ENCODE data around the gene LRRC31.

Gene LRRC31

DNA sequence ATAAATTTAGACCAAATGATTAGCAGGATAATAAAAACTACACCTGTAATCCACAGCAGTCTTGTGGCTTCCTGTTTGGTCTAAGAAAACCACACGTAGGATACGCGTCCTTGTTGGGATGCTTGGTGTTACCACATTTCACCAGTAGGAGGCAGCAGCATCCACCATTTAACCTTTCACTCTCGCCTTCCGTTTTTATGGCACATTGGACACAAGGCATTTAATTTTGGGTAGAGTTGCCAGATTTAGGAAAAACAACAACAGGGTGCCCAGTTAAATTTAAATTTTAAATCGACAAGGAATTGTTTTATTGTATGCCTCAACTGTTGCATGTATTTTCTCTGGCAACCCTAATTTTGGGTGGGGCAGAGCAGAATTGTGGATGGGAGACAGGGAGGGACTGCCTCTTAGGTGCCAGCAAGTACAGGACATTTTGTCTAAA is 6.3 kb downstream of the LRRC31 start:
- peak; percentile 42 for DNase-seq (ENCODE audit: low read depth, low spot score)

DNA sequence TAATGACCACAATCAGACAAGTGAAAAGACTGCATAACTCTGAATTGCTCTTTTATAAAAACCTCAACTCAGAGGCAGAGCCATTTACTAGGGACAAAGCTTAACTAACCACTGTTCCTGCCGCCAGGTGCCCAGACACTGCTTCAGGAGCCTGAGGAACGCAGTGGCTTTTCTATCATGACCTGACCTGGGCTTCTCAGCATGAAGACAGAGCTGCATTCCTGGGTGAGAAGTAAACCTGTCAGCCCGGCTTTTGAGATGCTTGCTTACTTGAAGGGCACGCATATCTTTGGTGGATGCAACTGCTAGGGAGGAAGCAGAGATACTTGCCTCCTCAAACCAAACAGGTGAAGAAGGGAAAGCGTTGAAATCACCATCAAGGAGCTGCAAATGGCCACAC is 7.9 kb downstream of the LRRC31 start:
- peak; percentile 28 for DNase-seq (ENCODE audit: low read depth, low spot score)

DNA sequence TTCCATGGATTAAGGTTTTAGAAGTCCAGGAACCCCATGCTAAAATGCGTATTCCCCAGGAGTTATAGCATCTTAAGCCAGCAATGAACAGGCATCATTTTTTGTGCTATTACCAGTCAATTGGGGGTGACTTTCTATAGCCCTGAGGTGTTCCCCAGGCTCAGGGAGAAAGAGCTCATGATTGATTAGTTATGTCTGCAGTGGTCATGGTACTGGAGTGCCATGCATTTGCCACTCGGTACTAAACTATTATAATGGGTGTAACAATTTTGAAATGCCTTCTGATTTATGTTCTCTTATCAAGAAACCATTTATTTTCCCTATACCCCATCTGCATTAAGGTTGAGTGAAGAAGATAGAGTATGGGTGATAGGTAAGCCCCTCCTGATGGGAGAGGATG is 11.9 kb downstream of the LRRC31 start:
- no peak for DNase-seq (ENCODE audit: low read depth, low spot score)

DNA sequence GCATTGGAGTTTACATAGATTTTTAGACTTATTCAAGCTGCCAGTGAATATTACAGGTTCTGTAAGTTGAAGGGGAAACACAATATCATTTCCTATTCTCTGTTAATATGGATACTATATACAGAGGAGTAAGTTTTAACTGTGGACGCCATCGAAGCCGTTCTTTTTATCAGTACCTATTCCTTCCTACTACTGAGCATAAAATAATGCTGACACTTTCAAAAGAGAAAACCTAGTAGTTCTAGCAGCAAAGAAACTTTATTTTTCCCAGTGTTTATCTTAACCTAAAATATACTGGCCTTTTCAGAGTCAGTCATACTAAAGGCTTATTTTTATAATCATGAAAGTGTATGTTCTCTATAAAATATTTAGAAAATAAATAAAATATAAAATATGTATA is 14.2 kb downstream of the LRRC31 start:
- DNase-seq (ENCODE audit: low read depth, low spot score): no peak

DNA sequence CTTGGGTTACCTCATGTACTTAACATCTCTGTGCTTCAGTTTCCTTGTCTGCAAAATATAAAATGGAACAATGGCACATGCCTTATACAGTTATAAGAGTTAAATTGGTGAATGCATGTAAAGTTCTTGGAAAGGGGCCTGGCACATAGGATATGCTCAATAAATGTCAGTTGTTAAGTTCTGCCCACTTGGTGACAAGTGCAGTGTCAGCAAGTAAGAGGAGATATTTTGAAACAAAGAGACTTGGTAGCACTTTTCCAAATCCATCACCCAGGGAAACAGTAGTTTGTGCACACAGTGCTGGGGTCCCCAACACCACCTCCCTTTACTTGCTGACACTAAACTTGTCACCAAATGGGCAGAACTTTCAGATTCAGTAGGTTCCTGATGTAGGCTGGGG is 19.1 kb downstream of the LRRC31 start:
- no peak for DNase-seq (ENCODE audit: low read depth, low spot score)

DNA sequence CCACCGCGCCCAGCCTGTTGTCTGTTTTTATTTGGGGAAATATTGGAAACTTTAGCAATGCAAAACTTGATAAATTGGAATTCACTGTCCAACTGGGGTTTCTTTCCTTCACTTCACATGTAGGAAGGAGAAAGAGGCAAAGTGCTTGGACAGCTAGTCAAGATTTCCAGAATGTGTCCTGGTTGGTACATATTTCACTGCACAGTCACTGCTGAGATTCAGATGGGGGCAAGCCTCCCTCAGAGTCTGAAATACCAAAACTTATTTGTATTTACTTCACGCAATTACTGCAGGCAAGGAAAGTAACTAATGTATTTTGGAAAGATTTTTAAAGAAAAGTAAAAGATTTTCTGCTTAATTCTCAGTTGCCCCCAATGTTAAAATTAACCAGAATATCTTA is 21.0 kb downstream of the LRRC31 start:
- no peak for DNase-seq (ENCODE audit: low read depth, low spot score)

DNA sequence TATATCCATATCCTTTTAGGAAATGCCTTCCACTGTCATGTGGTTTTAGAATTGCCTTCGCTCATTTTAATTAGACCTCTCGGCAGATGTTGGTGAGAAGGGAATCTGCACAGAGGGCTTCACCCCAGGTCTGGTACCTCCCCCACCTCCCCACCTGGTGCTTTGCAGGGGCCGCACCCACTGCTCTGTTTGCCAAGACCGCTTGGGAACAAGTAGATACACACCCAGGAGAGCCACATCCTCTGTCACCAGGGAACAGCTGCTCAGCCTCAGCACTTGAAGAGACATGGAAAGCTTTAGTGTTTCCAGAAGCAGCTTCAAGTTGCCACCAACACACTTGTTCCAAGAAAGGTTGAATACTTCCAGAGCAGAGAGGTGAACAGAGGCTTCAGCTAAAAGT is 21.8 kb downstream of the LRRC31 start:
- DNase-seq (ENCODE audit: low read depth, low spot score): no peak

DNA sequence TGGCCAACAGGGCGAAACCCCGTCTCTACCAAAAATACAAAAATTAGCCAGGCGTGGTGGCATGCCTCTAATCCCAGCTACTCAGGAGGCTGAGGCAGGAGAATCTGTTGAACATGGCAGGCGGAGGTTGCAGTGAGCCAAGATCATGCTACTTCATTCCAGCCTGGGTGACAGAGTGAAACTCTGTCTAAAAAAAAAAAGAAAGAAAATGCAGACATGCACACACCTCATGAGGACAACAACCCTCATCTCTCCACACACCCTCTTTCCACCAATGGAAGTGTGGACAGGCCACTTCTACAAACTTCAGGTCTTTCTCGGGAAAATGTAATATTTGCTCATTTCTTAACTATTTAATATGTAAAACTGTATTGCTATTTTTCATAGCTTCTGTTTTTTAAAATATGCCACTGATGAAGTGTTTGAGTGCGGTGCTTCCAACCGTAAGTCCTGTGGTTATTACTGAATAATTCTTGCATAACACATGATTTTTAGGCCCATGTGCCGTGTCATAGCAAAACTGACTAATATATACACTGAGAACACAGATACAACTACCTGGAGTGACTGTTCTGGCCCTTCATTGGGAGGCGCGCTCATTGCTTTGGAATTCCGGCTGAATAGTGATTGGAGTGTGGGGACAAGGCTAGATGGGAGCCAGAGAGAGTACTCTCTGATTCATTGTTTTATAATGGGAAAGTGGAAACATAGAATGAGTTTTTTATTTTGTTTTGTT is 23.1 kb downstream of the LRRC31 start:
- no peak for DNase-seq (ENCODE audit: low read depth, low spot score)

DNA sequence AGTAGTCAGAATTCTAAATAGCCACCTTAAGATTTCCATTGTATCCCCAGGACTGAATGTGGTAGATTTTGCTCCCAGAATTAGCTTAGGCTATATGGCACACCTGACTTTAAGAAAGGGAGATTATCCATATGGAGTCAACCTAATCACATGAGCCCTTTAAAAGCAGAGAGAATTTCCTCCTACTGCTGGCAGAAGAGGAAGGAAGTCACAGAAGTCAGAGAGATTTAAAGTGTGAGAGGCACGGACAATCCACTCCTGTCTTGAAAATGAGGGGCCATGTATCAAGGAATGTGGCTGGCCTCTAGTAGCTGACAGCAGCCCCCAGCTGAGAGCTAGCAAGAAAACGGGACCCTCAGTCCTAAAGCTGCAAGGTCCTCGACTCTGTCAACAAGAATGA is 26.8 kb downstream of the LRRC31 start:
- DNase-seq (ENCODE audit: low read depth, low spot score): no peak

DNA sequence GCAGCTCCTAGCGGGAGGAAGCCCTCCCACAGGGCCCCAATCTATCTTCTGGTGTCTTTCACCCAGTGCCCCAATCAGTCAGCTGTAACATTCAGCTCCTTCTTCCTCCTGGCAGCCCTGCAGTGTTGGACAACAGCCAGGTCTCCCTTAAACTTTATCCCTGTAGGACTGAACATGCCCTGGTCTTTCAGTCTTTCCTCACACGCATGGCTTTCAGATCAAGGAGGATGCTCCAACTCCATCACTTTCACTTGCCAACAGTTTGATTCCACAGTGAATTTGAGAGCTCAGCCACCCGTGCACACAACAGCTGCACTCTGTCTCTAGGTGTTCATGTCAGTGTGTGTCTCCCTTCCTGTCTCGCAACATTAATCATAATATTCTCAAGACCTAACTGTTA is 28.6 kb downstream of the LRRC31 start:
- no peak for DNase-seq (ENCODE audit: low read depth, low spot score)

DNA sequence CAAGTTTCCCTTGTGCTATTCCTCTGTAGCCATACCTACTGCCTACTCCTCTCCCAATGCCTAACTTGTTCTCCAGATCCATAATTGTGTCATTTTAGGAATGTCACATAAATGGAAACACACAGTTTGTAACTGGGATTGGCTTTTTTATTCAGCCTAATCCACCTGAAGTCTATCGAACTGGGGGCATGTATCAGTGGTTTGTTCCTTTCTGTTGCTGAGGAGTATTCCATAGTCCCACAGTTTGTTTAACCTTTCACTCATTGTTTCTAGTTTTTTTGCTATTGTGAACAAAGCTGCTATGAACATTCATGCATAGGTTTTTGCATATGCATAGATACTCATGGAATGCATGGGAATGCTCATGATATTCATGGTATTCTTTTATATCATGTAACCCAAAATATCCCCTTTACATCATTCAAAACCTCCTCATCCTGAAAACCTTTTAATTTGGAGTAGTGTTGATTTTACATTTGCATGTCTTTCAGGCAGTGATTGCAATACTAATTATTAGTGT is 31.2 kb downstream of the LRRC31 start:
- DNase-seq (ENCODE audit: low read depth, low spot score): no peak

DNA sequence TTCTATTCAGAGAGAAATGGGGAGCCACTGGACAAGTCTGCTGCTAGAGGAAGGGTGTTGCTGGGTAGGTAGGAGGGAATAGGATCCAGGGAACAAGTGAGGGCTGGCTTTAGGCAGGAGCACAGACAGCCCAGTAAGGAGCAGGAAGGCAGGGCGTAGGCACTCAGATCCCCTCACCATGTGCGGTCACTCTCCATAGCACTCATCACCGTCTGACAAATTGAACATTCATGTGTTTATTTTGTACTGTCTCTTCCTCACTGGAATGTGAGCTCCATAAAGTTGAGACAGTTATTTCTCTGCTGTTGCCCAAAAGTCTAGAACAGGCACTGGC is 32.8 kb downstream of the LRRC31 start:
- no peak for DNase-seq (ENCODE audit: low read depth, low spot score)

DNA sequence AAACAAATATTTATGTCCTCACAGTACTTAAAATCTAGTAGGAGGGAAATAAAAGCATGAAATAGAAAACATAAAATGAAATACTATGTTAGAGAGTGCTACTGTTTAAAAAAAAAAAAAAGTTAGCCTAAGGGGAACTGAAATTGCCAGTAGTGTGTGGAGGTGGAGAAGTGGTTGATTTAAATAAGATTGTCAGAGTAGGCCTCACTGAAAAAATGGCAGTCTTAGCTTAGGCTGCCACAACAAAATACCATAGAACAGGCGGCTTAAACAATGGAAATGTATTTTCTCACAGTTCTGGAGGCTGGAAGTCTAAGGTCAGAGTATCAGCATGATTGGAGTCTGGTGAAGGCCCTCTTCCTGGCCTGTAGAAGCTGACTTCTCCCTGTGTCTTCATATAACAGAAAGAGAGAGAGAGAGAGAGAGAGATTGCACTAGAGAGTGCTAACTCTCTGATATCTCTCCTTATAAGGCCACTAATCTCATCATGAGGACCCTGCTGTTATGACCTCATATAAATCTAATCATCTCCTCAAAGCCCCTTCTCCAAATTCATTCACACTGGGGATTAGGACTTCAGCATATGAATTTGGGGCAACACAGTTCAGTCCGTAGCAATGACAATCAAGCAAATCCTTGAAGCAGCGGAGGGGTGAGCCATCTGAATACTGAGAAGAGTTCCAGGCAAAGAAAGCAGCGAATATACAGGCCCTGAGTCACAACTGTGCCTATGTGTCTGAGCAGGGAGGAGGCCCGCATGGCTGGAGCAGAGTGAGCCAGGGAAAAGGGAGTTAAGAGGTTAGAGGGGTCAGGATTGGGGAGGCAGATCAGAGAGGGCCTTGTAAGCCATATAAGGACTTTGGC is 33.4 kb downstream of the LRRC31 start:
- DNase-seq (ENCODE audit: low read depth, low spot score): no peak

DNA sequence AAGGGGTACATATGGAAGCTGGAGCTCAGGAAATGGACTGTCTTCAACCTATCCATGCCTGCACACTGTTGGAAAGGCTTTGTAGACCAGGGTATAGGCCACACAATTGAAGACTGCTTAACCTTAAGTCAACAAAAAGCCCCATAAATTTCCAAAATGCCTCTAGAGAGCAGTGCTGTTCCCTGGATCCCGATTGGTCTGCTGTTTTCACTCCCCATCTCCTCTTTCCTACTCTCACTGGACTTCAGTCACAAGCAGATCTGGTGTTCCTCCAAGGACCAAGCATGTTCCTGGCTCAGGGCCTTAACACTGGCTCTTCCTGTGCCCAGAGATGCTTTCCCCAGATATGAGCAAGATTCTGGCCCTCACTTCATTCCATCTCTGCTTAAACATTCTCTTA is 34.2 kb downstream of the LRRC31 start:
- DNase-seq (ENCODE audit: low read depth, low spot score): no peak

DNA sequence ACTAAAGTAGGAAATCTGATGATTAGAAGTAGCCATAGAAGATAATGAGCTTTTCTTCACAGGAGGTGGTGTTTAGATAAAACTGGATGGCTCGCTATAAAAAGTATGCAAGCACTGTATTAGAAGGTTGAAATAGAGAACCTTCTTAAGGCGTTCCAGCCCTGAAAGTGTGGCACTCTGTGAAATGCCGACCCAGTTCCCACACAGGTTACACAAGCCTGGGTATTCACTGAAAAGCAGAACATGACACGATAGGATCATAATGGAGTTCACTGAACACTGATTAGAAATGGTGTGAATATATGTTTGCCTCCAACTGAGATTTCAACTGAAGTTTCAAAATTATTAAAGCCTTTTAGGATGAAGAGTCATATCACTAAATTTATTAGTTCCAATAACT is 42.0 kb downstream of the LRRC31 start:
- no peak for DNase-seq (ENCODE audit: low read depth, low spot score)

DNA sequence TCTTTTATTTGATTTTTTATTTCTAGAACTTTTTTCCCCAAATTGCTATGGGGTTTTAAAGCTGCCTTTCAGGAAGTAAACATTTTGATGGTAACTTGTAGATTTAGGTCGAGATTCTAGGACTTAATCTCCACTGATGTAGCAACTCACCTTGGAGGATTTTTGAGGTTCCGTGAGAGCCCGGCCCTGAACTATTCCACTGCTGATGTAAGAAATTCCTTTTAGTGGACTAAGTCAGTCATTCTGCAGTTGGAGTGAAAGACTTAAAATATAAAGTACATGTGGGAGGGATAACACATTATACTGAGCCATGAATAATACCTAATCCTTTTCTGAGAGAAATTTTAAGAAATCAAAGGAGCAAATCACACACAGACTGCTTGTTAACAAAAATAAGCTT is 44.4 kb downstream of the LRRC31 start:
- no peak for DNase-seq (ENCODE audit: low read depth, low spot score)

DNA sequence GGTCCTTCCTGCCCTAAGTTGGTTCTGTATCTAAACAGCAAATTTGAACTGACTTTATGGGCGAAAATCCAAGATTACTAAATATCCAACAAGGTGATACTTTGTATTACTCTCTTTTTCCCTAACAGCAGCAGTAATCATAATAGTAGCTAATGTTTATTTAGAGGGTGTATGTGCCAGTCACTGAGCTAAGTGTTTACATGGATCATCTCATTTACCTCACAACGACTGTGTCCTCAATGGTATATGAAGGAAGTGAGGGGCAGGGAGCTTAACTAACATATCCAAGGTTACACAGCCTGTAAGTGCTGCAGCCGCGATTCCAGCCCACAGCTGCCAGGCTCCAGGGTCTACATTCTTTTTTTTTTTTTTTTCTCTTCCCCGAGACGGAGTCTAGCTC is 46.8 kb downstream of the LRRC31 start:
- no peak for DNase-seq (ENCODE audit: low read depth, low spot score)

DNA sequence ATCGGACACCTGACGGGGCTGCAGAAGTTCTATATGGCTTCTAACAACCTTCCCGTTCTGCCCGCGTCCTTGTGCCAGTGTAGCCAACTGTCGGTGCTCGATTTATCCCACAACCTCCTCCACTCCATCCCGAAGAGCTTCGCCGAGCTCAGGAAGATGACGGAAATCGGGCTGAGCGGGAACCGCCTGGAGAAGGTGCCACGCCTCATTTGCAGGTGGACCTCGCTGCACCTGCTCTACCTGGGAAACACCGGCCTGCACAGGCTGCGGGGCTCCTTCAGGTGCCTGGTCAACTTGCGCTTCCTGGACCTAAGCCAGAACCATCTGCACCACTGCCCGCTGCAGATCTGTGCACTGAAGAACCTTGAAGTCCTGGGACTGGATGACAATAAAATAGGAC is 47.2 kb downstream of the LRRC31 start:
- no peak for DNase-seq (ENCODE audit: low read depth, low spot score)

DNA sequence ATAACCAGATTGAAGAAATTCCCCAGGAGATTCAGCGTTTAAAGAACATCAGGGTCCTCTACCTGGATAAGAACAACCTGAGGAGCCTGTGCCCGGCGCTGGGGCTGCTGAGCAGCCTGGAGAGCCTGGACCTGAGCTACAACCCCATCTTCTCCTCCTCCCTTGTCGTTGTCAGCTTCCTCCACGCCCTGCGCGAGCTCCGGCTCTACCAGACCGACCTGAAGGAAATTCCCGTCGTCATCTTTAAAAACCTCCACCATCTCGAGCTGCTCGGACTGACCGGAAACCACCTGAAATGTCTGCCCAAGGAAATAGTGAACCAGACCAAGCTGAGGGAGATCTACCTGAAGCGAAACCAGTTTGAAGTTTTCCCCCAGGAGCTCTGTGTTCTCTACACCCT is 47.6 kb downstream of the LRRC31 start:
- DNase-seq (ENCODE audit: low read depth, low spot score): no peak

DNA sequence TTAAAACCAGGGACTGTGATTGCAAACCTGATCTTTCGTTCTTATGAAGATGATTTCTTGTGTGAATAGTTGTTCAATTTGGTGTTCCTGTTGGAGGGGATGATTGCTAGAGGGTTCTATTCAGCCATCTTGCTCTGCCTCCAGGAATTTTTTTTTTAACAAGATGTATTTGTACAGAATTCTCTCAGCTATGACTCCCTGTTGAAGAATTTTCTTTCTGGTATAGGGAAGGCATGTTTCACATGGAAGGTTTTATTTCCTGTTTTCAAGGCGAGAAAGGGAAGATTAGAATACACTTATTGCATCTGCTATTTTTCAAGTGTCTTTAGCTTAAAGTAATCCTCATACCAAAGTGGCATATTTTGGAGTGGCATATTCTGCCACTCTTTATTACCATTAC is 51.4 kb downstream of the LRRC31 start:
- DNase-seq (ENCODE audit: low read depth, low spot score): no peak

DNA sequence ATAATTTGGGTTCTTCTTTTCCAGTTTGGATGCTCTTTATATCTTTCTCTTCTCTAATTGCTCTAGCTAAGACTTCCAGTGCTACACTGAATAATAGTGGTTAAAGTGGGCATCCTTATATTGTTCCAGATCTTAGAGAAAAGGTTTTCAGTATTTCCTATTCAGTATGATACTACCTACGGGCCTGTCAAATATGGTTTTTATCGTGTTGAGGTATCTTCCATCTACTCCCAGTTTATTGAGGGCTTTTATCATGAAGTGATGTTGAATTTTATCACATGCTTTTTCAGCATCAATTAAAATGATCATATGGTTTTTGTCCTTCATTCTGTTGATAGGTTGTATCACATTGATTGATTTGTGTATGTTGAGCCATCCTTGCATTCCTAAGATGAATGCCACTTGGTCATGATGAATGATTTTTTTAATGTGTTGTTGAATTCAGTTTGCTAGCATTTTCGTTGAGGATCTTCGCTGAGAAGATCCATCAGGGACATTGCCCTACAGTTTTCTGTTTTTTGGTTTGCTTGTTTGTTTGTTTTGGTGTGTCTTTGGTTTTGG is 54.1 kb downstream of the LRRC31 start:
- DNase-seq (ENCODE audit: low read depth, low spot score): no peak

DNA sequence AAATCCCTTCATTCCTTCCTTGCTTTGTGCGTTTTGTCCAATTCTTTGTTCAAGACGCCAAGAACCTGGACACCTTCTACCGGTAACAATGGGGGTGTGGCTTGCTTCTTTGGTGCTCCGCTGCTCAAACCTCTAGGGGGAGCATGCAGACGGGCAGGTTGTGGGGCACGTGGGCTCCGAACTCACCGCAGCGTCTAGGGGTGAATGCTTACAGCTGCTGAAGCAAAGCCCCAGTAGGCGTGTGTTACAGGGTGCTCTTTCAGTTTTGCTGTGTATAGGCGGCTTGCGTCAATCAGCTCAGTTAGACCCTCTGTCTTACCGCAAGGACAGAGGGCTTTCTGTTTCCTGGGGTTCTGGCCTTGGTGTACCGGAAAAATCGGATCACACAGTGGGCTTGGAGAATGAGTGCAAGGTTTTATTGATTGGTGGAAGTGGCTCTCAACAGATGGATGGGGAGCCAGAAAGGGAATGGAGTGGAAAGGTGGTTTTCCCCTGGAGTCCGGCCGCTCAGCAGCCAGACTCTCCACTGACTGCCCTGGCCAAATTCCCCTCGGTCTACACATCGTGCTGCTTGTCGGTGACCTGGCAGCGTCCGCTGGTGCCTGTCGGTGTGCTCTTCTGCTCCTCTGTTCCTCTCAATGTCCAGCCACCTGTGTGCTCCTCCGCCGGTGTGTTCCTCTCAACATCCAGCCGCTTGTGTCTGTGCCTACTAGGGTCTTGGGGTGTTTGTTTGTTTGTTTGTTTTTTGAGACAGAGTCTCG is 55.8 kb downstream of the LRRC31 start:
- DNase-seq (ENCODE audit: low read depth, low spot score): no peak

Data from iPS DF 19.7 (cell line).